ENCODE measurements around the gene ASB8. TPM values are rescaled to one million over a fixed set of nuclear protein-coding genes. Genes with fewer than 3 reads are reported as not detected.

The ASB8 gene
- total RNA-seq, 1 donor from 2014 or later, result 43.6 TPM

- ChIA-PET POLR2A (no interaction called here), CTCF (no interaction called here)
- Mint-ChIP-seq H3K4me3 (no peak overlapping the region), H3K27ac (no peak overlapping the region), H3K4me1 (peaks cover 21% of the 10 kb centered on the region), H3K9me3 (no peaks in the 10 kb centered on the region), H3K27me3 (no peaks in the 10 kb centered on the region), H3K36me3 (ENCODE audit: low read depth) (peaks cover 46% of the 10 kb centered on the region)
- no peak for DNase-seq
- TF ChIP-seq CTCF (IDR thresholded peaks at IDR 0.05), result no peak
- intact Hi-C loops (cut with micrococcal nuclease), result no loop called here
- ATAC-seq (ENCODE audit: low read depth), result no peak
Measured at GRCh38 chr12:48123169-48123568, 34.1 kb downstream of the ASB8 start.

GRCh38 chr12:48122065-48122834 lies 35.1 kb downstream of the ASB8 start:
- Mint-ChIP-seq H3K4me3 (no peak overlapping the region), H3K9me3 (no peaks in the 10 kb centered on the region), H3K27ac (no peak overlapping the region), H3K36me3 (ENCODE audit: low read depth) (peaks cover 40% of the 10 kb centered on the region), H3K27me3 (no peaks in the 10 kb centered on the region), H3K4me1 (peaks cover 21% of the 10 kb centered on the region)
- ChIA-PET POLR2A (no interaction called here), CTCF (no interaction called here)
- ATAC-seq (ENCODE audit: low read depth) (no peak), DNase-seq (no peak)
- TF ChIP-seq CTCF (IDR thresholded peaks at IDR 0.05), result no peak
- intact Hi-C loops (cut with micrococcal nuclease), result no loop called here

GRCh38 chr12:48121522-48121921 lies 35.8 kb downstream of the ASB8 start:
- no peak for TF ChIP-seq CTCF (IDR thresholded peaks at IDR 0.05)
- DNase-seq (no peak), ATAC-seq (ENCODE audit: low read depth) (no peak)
- CTCF ChIA-PET, result interaction anchor here (0.6 kb wide), 1 partner anchor 497 kb away, joined by 3 read pairs; no protein-coding TSS in a partner anchor
- H3K9me3 Mint-ChIP-seq, result no peaks in the 10 kb centered on the region
- no peaks in the 10 kb centered on the region for H3K27me3 Mint-ChIP-seq
- POLR2A ChIA-PET, result no interaction called here
- H3K27ac Mint-ChIP-seq, result no peak overlapping the region
- intact Hi-C loops (cut with micrococcal nuclease), result no loop called here
- H3K4me3 Mint-ChIP-seq, result no peak overlapping the region
- H3K4me1 Mint-ChIP-seq, result peaks cover 21% of the 10 kb centered on the region
- H3K36me3 Mint-ChIP-seq (ENCODE audit: low read depth), result peaks cover 34% of the 10 kb centered on the region

- DNase-seq (no peak), ATAC-seq (ENCODE audit: low read depth) (no peak)
- Mint-ChIP-seq H3K4me1 (peaks cover 21% of the 10 kb centered on the region), H3K27ac (peak overlapping the region; percentile 87), H3K36me3 (ENCODE audit: low read depth) (peaks cover 22% of the 10 kb centered on the region), H3K4me3 (peak overlapping the region; percentile 99), H3K27me3 (no peaks in the 10 kb centered on the region), H3K9me3 (no peaks in the 10 kb centered on the region)
- POLR2A ChIA-PET, result interaction anchor here (0.6 to 2.2 kb wide), 5 partner anchors 14 to 79 kb away, joined by 4 to 26 read pairs (median 6); partner anchors contain the start of genes ASB8 and SENP1
- intact Hi-C loops (cut with micrococcal nuclease), result loop anchor here (1.0 kb wide), 2 partner anchors 14 to 37 kb away; partner anchors contain the start of genes ASB8 and SENP1
- CTCF ChIA-PET, result interaction anchor here (1.0 to 1.3 kb wide), 2 partner anchors 13 to 36 kb away, joined by 3 to 5 read pairs; partner anchors contain the start of gene SENP1
- TF ChIP-seq CTCF (IDR thresholded peaks at IDR 0.05), result no peak
Measured at GRCh38 chr12:48119834-48120195, 37.5 kb downstream of the ASB8 start.

GRCh38 chr12:48119078-48119833 lies 38.1 kb downstream of the ASB8 start, which contains the start of gene PFKM:
PFKM (plus strand) TSS chr12:48119364; CDS start chr12:48122775, 3,411 bp downstream.
- no peak for TF ChIP-seq CTCF (IDR thresholded peaks at IDR 0.05)
- Mint-ChIP-seq H3K36me3 (ENCODE audit: low read depth) (peaks cover 17% of the 10 kb centered on the region), H3K27ac (peak within 1 kb of the TSS; percentile 87), H3K4me1 (peaks cover 21% of the 10 kb centered on the region), H3K27me3 (no peaks in the 10 kb centered on the region), H3K4me3 (peak within 1 kb of the TSS; percentile 99), H3K9me3 (no peaks in the 10 kb centered on the region)
- DNase-seq, result peak; percentile 43
- CTCF ChIA-PET, result interaction anchor here (0.8 to 1.3 kb wide), 3 partner anchors 13 to 39 kb away, joined by 3 to 5 read pairs (median 3); partner anchors contain the start of gene SENP1
- intact Hi-C loops (cut with micrococcal nuclease), result loop anchor here (1.0 kb wide), 2 partner anchors 13 to 38 kb away; partner anchors contain the start of genes ASB8 and SENP1
- peak; percentile 97 for ATAC-seq (ENCODE audit: low read depth)
- POLR2A ChIA-PET, result interaction anchor here (0.6 to 2.2 kb wide), 7 partner anchors 13 to 302 kb away, joined by 4 to 26 read pairs (median 6); partner anchors contain the start of genes ASB8 and SENP1

Data from activated B cell treated with CpG ODN at 0.5 μM for 24 hours (primary cell).